GM21447 (cell line): ENCODE measurements around the gene MSLN.
A peak's percentile ranks its signal among the peaks of the same experiment; 100 is the strongest.

Experiments used
- ATAC-seq: cut with Tn5 transposase; IDR thresholded peaks from one replicate; pipeline ENCODE4 v1.9.1; 2021; ENCODE audit not compliant: unreplicated experiment

Gene MSLN

DNA sequence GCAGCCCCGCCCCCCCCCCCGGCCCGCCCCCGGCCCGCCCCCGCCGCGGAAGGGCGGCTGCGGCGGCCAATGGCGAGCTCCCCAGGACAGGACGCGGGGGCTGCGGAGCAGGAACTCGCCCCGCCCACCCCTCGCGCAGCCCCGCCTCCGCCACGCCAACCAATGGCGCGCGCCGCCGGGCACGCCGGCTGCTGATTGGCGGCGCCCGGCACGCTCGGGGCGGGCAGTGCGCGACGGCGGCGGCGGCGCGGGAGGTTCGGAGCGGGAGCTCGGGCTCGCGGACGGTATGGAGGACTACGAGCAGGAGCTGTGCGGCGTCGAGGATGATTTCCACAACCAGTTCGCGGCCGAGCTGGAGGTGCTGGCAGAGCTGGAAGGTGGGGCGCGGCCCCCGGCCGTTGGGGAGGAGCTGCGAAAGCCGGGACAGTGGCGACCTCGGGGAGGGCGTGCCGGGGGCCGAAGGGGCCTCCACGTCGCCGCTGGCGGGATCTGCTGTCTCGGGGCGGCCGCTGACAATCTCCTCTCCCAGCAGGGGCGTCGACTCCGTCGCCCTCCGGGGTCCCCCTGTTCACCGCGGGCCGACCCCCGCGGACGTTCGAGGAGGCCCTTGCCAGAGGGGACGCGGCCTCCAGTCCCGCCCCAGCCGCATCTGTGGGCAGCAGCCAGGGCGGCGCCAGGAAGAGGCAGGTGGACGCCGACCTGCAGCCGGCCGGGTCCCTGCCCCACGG lies 28.0 kb downstream of the MSLN start, which contains the start of gene CHTF18:
Gene CHTF18 (plus strand): TSS at position 222 of the 728 bp plus-strand sequence. CDS start 65 bp downstream, at position 287.
- peak; percentile 62 for ATAC-seq

GRCh38 chr16:789191-789850 lies 28.8 kb downstream of the MSLN start:
- ATAC-seq = no peak

GRCh38 chr16:790086-790485 lies 29.6 kb downstream of the MSLN start:
- ATAC-seq = no peak

DNA sequence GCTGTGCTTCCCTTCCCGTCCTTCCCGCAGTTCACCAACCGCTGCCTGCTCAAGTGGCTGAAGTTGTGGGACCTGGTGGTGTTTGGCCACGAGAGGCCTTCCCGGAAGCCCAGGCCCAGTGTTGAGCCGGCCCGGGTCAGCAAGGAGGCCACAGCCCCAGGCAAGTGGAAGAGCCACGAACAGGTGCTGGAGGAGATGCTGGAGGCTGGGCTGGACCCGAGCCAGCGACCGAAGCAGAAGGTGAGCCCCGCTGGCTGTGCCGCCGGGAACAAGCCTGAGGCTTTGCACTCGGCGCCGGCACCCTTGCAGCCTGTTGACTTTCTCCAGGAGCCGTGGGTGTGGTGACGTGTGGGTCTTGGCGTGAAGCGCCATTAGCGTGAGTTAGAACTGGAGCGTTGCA lies 30.6 kb downstream of the MSLN start:
- ATAC-seq = no peak

DNA sequence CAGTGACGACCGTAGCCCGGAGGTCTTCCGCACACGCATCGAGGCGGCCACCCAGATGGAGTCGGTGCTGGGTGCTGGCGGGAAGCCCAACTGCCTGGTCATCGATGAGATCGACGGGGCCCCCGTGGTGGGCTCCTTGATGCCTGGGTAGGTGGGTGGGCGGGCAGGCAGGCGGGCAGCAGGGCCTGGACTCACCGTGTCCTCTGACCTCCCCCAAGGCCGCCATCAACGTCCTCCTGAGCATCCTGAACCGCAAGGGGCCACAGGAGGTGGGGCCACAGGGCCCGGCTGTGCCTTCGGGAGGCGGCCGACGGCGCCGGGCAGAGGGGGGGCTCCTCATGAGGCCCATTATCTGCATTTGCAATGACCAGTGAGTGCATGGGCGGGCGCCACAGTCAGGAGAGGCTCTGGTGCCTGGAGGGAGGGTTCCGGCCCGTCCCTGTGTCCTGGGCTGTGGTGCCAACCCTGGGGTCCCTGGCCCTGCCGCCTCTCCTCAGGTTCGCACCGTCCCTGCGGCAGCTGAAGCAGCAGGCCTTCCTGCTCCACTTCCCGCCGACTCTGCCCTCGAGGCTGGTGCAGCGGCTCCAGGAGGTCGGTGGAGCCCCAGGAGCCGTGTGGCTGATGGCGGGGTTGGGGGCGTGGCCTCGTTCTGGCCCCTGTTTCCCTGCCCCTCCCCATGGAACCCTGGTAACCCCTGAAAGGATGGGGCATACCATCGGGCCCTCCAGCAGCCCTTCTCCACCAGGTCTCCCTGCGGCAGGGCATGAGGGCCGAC lies 31.9 kb downstream of the MSLN start:
- ATAC-seq = no peak

GRCh38 chr16:793414-793813 lies 32.9 kb downstream of the MSLN start:
- ATAC-seq = no peak

GRCh38 chr16:794091-794822 lies 33.7 kb downstream of the MSLN start:
- no peak for ATAC-seq

DNA sequence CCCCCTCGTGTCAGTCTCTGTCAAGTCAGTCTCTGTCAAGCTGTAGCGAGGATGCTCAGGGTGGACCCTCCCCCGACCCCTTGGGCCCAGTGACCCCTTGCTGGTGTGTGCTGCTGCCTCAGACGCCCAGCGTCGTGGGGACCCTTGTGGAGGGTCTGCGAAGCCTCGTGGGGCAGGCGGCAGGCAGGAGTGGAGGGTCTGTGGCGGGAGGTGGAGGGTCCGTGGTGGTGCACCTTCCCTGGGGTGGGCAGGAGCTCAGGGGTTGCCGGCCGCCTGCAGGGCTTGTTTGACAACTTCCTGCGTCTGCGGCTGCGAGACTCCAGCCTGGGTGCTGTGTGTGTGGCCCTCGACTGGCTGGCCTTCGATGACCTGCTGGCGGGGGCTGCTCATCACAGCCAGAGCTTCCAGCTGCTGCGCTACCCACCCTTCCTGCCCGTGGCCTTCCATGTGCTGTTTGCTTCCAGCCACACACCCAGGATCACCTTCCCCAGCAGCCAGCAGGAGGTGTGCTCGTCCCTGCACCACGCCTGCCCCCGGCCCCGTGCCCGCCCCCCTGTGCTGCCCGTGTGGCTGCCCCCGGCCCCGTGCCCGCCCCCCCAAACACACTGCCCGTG lies 34.4 kb downstream of the MSLN start:
- ATAC-seq = no peak

DNA sequence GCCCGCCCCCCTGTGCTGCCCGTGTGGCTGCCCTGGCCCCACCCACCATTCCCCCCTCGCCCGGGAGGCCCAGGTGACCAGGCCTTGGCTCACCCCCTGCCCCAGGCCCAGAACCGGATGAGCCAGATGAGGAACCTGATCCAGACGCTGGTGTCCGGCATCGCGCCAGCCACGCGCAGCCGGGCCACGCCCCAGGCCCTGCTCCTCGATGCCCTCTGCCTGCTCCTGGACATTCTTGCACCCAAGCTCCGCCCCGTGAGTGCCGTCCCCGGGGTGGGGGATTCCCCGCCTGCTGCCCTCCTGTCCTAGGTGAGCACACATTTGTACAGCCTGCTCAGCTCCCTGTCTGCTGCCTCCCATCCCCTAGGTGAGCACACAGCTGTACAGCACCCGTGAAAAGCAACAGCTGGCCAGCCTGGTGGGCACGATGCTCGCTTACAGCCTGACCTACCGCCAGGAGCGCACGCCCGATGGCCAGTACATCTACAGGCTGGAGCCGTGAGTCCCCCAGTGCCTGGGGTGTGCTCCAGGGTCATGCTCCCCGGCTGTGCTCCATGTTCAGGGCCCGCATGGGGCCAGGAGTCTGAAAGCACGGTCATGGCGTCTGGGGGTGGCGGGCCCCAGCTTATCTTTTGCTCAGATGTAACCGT lies 35.2 kb downstream of the MSLN start:
- ATAC-seq = no peak

DNA sequence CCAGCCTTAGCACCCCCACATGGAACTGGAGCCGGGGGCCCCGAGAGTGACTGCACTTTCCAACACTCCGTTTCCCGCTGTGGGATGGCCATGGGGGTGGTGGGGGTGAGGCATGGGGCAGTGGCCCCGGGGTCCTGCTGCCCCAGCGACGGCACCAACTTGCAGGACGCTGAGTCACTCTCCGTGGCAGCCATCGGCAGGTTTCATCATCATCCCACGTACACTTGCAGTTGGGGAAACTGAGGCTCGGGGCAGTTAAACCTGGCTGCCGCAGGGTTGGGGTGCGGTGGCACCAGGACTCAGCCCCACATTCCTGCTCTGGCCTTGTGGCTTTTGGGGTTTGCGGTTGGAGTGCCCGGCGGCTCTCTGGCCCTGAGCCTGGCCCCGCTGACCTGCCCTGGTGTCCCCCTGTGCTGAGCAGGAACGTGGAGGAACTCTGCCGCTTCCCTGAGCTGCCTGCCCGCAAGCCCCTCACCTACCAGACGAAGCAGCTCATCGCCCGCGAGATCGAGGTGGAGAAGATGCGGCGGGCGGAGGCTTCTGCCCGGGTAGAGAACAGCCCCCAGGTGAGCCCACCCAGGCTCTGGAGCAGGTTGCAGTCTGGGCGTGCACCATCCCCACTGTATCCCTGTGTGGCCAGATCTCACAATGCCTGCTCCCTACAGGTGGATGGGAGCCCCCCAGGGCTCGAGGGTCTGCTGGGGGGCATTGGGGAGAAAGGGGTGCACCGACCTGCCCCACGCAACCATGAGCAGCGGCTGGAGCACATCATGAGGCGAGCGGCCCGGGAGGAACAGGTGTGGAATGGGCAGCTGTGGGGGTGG lies 36.0 kb downstream of the MSLN start:
- no peak for ATAC-seq

DNA sequence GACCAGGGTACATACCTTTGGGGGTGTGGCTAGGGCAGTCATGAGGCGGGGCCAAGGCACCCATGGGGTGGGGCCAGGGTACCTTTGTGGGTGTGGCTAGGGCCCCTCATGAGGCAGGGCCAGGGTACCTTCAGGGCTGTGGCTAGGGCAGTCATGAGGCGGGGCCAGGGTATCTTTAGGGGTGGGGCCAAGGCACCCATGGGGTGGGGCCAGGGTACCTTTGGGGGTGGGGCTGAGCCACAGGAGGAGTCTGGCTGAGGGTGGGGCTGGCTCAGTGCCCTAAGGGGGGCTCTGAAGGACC lies 36.5 kb downstream of the MSLN start:
- no peak for ATAC-seq

DNA sequence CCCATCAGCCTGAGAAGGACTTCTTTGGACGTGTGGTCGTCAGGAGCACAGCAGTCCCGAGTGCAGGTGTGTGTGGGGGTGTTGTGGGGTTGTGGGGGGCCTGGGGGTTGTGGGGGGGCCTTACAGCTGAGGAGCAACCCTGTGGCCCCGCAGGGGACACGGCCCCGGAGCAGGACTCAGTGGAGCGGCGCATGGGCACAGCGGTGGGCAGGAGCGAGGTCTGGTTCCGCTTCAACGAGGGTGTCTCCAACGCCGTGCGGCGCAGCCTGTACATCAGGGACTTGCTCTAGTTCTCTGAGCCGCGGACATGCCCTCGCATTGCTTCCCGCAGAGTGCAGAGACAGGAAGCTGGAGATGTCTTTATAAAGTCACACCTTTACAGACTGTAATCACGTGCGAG lies 37.2 kb downstream of the MSLN start:
- no peak for ATAC-seq

DNA sequence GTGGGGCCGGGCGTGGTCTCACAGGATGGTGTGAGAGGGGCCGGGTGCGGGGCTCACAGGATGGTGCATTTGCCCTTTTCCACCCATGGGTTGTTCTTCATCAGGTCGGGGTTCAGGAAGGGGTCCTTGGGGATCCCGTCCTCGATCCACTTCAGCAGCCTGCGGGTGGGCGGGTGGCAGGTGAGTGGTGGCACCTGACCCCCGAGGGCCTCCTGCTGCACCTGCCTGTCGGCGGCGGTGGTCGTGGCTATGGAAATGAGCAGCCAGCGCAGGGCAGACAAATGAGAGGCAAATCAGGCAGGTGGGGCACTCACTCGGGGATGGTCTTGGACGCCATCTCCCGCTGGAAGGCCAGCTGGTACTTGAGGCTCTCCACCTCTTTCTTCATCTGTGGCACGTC lies 38.1 kb downstream of the MSLN start:
- ATAC-seq = no peak

DNA sequence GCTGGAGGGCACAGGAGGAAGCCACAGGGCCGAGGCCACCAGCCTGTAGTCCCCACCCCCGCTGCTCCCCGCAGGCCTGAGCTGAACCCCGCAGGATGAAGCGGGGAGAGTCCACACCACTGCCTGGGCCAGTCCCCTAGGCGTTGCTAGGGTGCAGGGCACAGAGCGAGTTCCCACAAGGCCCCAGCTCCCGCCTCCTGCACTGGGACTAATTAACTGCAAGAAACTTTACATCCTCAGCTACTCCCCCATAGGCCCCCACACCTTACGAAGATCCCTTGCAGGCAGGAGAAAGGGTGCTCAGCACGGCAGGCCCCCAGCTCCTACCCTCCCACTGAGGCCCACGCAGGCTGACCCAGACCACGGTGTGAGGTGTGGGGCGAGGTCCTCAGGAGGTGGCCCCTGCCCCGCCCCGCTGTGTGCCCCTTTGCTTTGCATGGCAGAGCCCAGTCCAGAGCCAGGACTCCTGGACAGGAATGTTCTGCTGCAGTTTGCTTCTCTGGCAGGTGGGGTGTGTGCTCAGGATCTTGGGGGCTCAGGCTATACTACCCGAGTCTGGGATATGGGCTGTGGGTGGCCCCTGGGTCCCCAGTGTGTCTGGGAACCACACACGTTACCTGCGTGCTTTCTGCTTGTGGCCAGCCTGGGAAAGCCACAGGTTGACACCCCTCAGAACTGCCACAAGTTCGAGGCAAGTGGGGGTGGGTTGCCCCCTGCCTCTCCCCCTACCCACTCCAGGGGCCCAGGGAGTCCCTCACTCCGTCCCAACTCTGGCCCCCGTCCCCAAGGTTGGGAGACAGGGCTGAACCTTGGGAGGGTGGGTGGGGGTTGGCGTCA lies 38.8 kb downstream of the MSLN start:
- ATAC-seq = no peak

GRCh38 chr16:799948-800833 lies 39.7 kb downstream of the MSLN start, which contains the start of gene GNG13:
Gene GNG13, minus strand, starts transcription at chr16:800734. Its CDS starts 1,657 bp downstream, at chr16:799077.
- ATAC-seq = no peak

DNA sequence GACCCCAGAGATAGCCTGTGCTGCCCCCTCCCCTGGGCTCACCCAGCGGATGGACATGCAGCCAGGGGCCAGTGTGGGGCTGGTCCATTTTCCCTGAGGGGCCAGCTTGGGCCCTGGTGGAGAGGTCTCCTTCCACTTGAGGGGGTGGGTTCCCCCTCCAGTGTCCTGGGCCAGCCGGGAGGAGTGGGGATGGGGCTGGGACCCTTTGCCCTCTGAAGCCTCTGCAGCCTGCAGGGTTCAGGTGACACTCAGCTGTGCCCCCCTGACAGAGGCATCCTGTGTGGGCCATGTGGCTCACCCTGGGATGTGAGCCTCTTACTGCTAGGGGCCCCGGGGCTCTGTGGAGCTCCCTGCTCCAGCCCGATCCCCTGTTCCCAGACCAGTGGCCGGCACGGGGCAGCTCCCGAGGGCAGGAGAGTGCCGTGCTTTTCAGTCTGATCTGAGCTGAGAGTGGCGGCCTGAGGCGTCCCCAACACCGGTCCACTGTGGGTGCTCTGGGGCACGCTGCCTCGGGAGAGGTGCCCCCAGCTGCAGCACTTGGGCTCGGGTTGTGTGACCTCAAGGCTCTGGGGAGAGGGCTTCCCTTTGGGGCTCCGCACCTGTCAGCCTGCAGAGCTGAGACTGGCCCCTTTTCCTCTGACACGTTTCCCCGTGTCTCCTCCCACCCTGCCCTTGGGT lies 40.4 kb downstream of the MSLN start:
- ATAC-seq = no peak
